ENCODE data around the gene ALDH3A1.

Gene ALDH3A1

GRCh38 chr17:19741832-19742457, 6.2 kb downstream of the ALDH3A1 start:
- no peak for DNase-seq (ENCODE audit: low read depth, low spot score)

- no peak for DNase-seq (ENCODE audit: low read depth, low spot score)
Measured at GRCh38 chr17:19740933-19741332, 7.2 kb downstream of the ALDH3A1 start.

- DNase-seq (ENCODE audit: low read depth, low spot score): no peak
Measured at GRCh38 chr17:19739241-19740201, 8.6 kb downstream of the ALDH3A1 start.

GRCh38 chr17:19738757-19739156, 9.3 kb downstream of the ALDH3A1 start:
- no peak for DNase-seq (ENCODE audit: low read depth, low spot score)

GRCh38 chr17:19738073-19738449, 10.0 kb downstream of the ALDH3A1 start:
- DNase-seq (ENCODE audit: low read depth, low spot score): no peak

- no peak for DNase-seq (ENCODE audit: low read depth, low spot score)
Measured at GRCh38 chr17:19737305-19738072, 10.6 kb downstream of the ALDH3A1 start.

GRCh38 chr17:19736071-19736470, 12.0 kb downstream of the ALDH3A1 start:
- DNase-seq (ENCODE audit: low read depth, low spot score): no peak

- DNase-seq (ENCODE audit: low read depth, low spot score): no peak
Measured at GRCh38 chr17:19733953-19734526, 14.1 kb downstream of the ALDH3A1 start.

- DNase-seq (ENCODE audit: low read depth, low spot score): no peak
Measured at GRCh38 chr17:19731626-19732025, 16.5 kb downstream of the ALDH3A1 start.

GRCh38 chr17:19730843-19731242, 17.3 kb downstream of the ALDH3A1 start:
- no peak for DNase-seq (ENCODE audit: low read depth, low spot score)

GRCh38 chr17:19729900-19730299, 18.2 kb downstream of the ALDH3A1 start:
- DNase-seq (ENCODE audit: low read depth, low spot score): no peak

GRCh38 chr17:19728084-19728495, 20.0 kb downstream of the ALDH3A1 start:
- DNase-seq (ENCODE audit: low read depth, low spot score): peak; percentile 65

GRCh38 chr17:19727501-19728078, 20.5 kb downstream of the ALDH3A1 start:
- peak; percentile 51 for DNase-seq (ENCODE audit: low read depth, low spot score)

GRCh38 chr17:19726631-19727376, 21.3 kb downstream of the ALDH3A1 start:
- no peak for DNase-seq (ENCODE audit: low read depth, low spot score)

GRCh38 chr17:19725486-19725885, 22.6 kb downstream of the ALDH3A1 start:
- no peak for DNase-seq (ENCODE audit: low read depth, low spot score)

GRCh38 chr17:19724501-19725420, 23.3 kb downstream of the ALDH3A1 start:
- DNase-seq (ENCODE audit: low read depth, low spot score): no peak

GRCh38 chr17:19723964-19724363, 24.1 kb downstream of the ALDH3A1 start:
- no peak for DNase-seq (ENCODE audit: low read depth, low spot score)

- no peak for DNase-seq (ENCODE audit: low read depth, low spot score)
Measured at GRCh38 chr17:19720631-19721426, 27.3 kb downstream of the ALDH3A1 start.

- DNase-seq (ENCODE audit: low read depth, low spot score): no peak
Measured at GRCh38 chr17:19720210-19720475, 28.0 kb downstream of the ALDH3A1 start.
